ENCODE data around the gene MIPOL1. TPM values are rescaled to one million over a fixed set of nuclear protein-coding genes. Genes with fewer than 3 reads are reported as not detected.

MIPOL1 gene
- total RNA-seq, 1 donor from 2014 or later, result 24.8 TPM

DNA sequence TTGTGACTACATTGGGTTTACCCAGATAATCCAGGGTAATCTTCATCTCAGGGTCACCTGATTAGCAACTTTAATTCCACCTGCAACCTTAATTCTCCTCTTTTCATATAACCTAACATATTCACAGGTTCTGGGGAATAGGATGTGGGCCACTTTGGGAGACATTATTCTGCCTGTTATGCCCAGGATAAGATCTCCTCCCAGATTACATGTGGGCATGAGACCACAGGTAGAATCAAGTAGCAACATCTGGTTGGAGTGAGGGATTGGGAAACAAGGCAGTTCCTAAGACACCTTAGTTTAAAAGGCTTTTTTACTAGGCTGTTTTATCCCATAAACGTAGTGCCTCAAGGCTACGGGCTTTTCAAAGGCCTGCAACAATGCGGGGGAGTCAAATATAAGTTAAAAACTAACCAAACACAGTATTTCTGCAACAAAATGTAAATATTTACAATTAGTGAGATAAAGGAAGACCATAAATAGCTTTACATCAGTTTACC lies 215.8 kb downstream of the MIPOL1 start:
- intact Hi-C loops (cut with DNase I), result no loop called here
- Histone ChIP-seq H3K36me3 (no peaks in the 10 kb centered on the region), H3K27ac (no peak overlapping the region), H3K9me3 (no peaks in the 10 kb centered on the region), H3K4me3 (no peak overlapping the region), H3K27me3 (no peaks in the 10 kb centered on the region), H3K4me1 (no peaks in the 10 kb centered on the region)
- TF ChIP-seq POLR2AphosphoS5 (IDR thresholded peaks at IDR 0.05; ENCODE audit: insufficient read depth in 1 of 2, low read depth in 1 of 2), result no peak
- TF ChIP-seq, protein P1, sequence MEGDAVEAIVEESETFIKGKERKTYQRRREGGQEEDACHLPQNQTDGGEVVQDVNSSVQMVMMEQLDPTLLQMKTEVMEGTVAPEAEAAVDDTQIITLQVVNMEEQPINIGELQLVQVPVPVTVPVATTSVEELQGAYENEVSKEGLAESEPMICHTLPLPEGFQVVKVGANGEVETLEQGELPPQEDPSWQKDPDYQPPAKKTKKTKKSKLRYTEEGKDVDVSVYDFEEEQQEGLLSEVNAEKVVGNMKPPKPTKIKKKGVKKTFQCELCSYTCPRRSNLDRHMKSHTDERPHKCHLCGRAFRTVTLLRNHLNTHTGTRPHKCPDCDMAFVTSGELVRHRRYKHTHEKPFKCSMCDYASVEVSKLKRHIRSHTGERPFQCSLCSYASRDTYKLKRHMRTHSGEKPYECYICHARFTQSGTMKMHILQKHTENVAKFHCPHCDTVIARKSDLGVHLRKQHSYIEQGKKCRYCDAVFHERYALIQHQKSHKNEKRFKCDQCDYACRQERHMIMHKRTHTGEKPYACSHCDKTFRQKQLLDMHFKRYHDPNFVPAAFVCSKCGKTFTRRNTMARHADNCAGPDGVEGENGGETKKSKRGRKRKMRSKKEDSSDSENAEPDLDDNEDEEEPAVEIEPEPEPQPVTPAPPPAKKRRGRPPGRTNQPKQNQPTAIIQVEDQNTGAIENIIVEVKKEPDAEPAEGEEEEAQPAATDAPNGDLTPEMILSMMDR (IDR thresholded peaks at IDR 0.05), result no peak
- TF ChIP-seq POLR2A (IDR thresholded peaks at IDR 0.05), result no peak
- DNase-seq (ENCODE audit: extremely low spot score in 2 of 2), result no peak

DNA sequence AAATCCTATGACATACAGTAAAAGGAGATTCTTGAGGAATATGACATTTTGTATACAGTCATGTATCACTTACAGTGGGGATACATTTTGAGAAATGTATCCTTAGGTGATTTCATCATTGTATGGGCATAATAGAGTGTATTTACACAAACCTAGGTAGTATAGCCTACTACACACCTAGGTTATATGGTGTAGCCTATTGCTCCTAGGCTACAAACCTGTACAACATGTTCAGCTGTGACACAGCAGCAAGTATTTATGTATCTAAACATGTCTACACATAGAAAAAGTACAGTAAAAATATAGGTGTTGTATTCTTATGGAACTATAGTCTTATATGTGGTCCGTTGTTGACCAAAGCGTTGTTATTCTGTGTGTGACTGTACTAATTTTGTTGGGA lies 218.5 kb downstream of the MIPOL1 start:
- DNase-seq (ENCODE audit: extremely low spot score in 2 of 2), result no peak
- Histone ChIP-seq H3K9me3 (no peaks in the 10 kb centered on the region), H3K36me3 (no peaks in the 10 kb centered on the region), H3K4me3 (no peak overlapping the region), H3K27ac (no peak overlapping the region), H3K4me1 (no peaks in the 10 kb centered on the region), H3K27me3 (no peaks in the 10 kb centered on the region)
- intact Hi-C loops (cut with DNase I), result no loop called here
- TF ChIP-seq, protein P1 (IDR thresholded peaks at IDR 0.05), result no peak
- TF ChIP-seq POLR2AphosphoS5 (IDR thresholded peaks at IDR 0.05; ENCODE audit: insufficient read depth in 1 of 2, low read depth in 1 of 2) (no peak), POLR2A (IDR thresholded peaks at IDR 0.05) (no peak)

DNA sequence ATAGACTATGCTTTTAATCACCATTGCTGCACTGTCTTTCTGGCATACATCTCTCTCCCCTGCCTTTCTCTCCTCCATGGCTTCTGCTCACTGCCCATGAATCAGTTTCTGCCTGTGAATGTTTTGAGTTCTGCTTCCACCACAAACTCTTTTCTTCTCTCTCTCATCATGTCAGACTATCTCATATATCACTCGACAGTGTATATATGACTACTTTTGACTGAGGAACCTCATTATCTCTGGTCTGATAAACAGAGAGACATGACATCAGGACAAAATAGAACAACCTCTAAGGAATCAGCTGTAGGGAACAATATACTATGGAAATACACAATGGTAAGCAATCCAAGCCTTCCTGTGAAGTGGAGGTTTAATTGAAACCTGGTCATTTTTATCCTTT lies 219.4 kb downstream of the MIPOL1 start:
- Histone ChIP-seq H3K4me3 (no peak overlapping the region), H3K4me1 (no peaks in the 10 kb centered on the region), H3K36me3 (no peaks in the 10 kb centered on the region), H3K27ac (no peak overlapping the region), H3K27me3 (no peaks in the 10 kb centered on the region), H3K9me3 (no peaks in the 10 kb centered on the region)
- intact Hi-C loops (cut with DNase I), result no loop called here
- DNase-seq (ENCODE audit: extremely low spot score in 2 of 2), result no peak
- TF ChIP-seq, protein P1 (IDR thresholded peaks at IDR 0.05), result no peak
- no peak for TF ChIP-seq POLR2AphosphoS5 (IDR thresholded peaks at IDR 0.05; ENCODE audit: insufficient read depth in 1 of 2, low read depth in 1 of 2)
- no peak for TF ChIP-seq POLR2A (IDR thresholded peaks at IDR 0.05)

DNA sequence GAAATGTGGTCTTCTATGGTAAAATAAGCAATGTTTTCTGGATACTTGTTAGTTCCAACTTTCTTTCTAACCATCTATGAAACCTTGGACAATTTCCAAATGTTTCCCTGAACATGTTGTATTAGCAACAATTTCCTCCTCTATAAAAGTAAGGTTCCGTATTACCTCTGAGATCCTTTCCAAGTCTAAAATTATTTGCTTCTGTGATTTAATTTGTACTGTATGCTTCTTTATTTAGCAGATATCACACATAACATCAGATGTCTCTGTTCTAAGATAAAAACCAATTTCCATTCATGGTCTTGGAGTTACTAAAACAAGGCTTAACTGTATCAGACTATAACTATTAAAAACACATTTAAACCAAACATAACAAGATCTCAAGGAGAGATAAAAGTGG lies 220.1 kb downstream of the MIPOL1 start:
- Histone ChIP-seq H3K9me3 (no peaks in the 10 kb centered on the region), H3K36me3 (no peaks in the 10 kb centered on the region), H3K4me1 (no peaks in the 10 kb centered on the region), H3K27me3 (no peaks in the 10 kb centered on the region), H3K4me3 (no peak overlapping the region), H3K27ac (no peak overlapping the region)
- intact Hi-C loops (cut with DNase I), result no loop called here
- no peak for DNase-seq (ENCODE audit: extremely low spot score in 2 of 2)
- no peak for TF ChIP-seq POLR2A (IDR thresholded peaks at IDR 0.05)
- no peak for TF ChIP-seq POLR2AphosphoS5 (IDR thresholded peaks at IDR 0.05; ENCODE audit: insufficient read depth in 1 of 2, low read depth in 1 of 2)
- TF ChIP-seq, protein P1 (IDR thresholded peaks at IDR 0.05), result no peak

DNA sequence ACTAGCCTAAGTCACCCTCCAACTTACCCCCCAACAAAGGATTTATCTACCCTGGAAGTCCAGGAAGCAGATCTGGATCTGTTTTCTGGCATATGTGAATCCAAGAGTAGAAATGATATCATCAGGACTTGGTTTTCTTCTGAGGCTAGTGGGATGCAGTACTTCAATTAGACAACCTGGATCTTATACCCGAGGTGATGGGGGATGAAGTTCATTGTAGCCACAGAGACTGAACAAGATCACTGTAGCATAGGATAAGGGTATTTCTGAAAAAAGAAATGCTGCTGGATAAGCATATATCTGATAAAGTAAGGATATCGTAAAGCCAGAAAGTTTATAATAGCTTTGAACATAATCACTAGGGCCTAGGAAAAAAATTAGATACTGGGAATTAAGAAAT lies 222.9 kb downstream of the MIPOL1 start:
- H3K27me3 ChIP-seq, result no peaks in the 10 kb centered on the region
- no peak overlapping the region for H3K27ac ChIP-seq
- no peaks in the 10 kb centered on the region for H3K4me1 ChIP-seq
- TF ChIP-seq POLR2A (IDR thresholded peaks at IDR 0.05), result no peak
- no peak for TF ChIP-seq POLR2AphosphoS5 (IDR thresholded peaks at IDR 0.05; ENCODE audit: insufficient read depth in 1 of 2, low read depth in 1 of 2)
- TF ChIP-seq, protein P1 (IDR thresholded peaks at IDR 0.05), result no peak
- no peak overlapping the region for H3K4me3 ChIP-seq
- H3K36me3 ChIP-seq, result no peaks in the 10 kb centered on the region
- intact Hi-C loops (cut with DNase I), result no loop called here
- H3K9me3 ChIP-seq, result no peaks in the 10 kb centered on the region
- no peak for DNase-seq (ENCODE audit: extremely low spot score in 2 of 2)

All from vagina (tissue), 2 donors.